Neural progenitor cell (in vitro differentiated cells): Measurements from ENCODE around the gene TSPAN11. TPM values are rescaled to one million over a fixed set of nuclear protein-coding genes. Genes with fewer than 3 reads are reported as not detected.

Experiments
- DNase-seq: peaks from one replicate; pipeline ENCODE4 v3.0.0-alpha.2; 2016; ENCODE audit warnings: low spot score
- H2AFZ ChIP-seq: fragments of 200-600 bp; sonication (generic); replicated peaks from 2 replicates; pipeline ENCODE4 v1.6.1; 2016; ENCODE audit warnings: antibody characterized with exemption
- H3F3A ChIP-seq: fragments of 200-600 bp; sonication (generic); 2 replicates; pipeline ENCODE4 v1.6.1; 2016; ENCODE audit warnings: antibody characterized with exemption, low read depth
- H3K27ac ChIP-seq: fragments of 200-600 bp; sonication (generic); 2 replicates; pipeline ENCODE4 v1.5.1; 2016; ENCODE audit warnings: mild to moderate bottlenecking
- H3K27me3 ChIP-seq: fragments of 200-600 bp; sonication (generic); 2 replicates; pipeline ENCODE4 v1.6.1; 2016; ENCODE audit warnings: mild to moderate bottlenecking, moderate library complexity
- H3K36me3 ChIP-seq: fragments of 200-600 bp; sonication (generic); 2 replicates; pipeline ENCODE4 v1.5.1; 2016
- H3K4me1 ChIP-seq: fragments of 200-600 bp; sonication (generic); 2 replicates; pipeline ENCODE4 v1.6.1; 2016; ENCODE audit warnings: mixed run types
- H3K4me2 ChIP-seq: fragments of 200-600 bp; sonication (generic); 2 replicates; pipeline ENCODE4 v1.6.1; 2016
- H3K4me3 ChIP-seq: fragments of 200-600 bp; sonication (generic); 2 replicates; pipeline ENCODE4 v1.5.1; 2016
- H3K79me2 ChIP-seq: fragments of 200-600 bp; sonication (generic); 2 replicates; pipeline ENCODE4 v1.6.1; 2016; ENCODE audit warnings: low read depth
- H3K9ac ChIP-seq: fragments of 200-600 bp; sonication (generic); 2 replicates; pipeline ENCODE4 v1.6.1; 2016
- H3K9me3 ChIP-seq: fragments of 200-600 bp; sonication (generic); 2 replicates; pipeline ENCODE4 v1.5.1; 2016; ENCODE audit warnings: low read depth
- H4K20me1 ChIP-seq: fragments of 200-600 bp; sonication (generic); 2 replicates; pipeline ENCODE4 v1.6.1; 2016; ENCODE audit warnings: low read depth
- H3K27ac Mint-ChIP-seq: 3 replicates; pipeline ENCODE4 v1.8.0; 2021; ENCODE audit warnings: mixed read lengths
- H3K27me3 Mint-ChIP-seq: 2 replicates; pipeline ENCODE4 v1.8.0; 2022; ENCODE audit warnings: low read depth, mild to moderate bottlenecking, inconsistent platforms, moderate library complexity, mixed read lengths; ENCODE audit not compliant: insufficient read depth
- H3K36me3 Mint-ChIP-seq: 3 replicates; pipeline ENCODE4 v1.8.0; 2021; ENCODE audit warnings: mixed read lengths
- H3K4me1 Mint-ChIP-seq: 3 replicates; pipeline ENCODE4 v1.8.0; 2021; ENCODE audit warnings: mixed read lengths
- H3K4me3 Mint-ChIP-seq: 3 replicates; pipeline ENCODE4 v1.8.0; 2021; ENCODE audit warnings: mild to moderate bottlenecking, moderate library complexity, mixed read lengths
- H3K9me3 Mint-ChIP-seq: 3 replicates; pipeline ENCODE4 v1.8.0; 2020; ENCODE audit warnings: mixed read lengths
- CTCF ChIP-seq: fragments of 200-600 bp; sonication (generic); IDR thresholded peaks from 2 replicates; pipeline ENCODE4 v1.5.1; 2017; ENCODE audit warnings: antibody characterized with exemption, mild to moderate bottlenecking
- EZH2 ChIP-seq: fragments of 200-600 bp; sonication (generic); IDR thresholded peaks from 2 replicates; pipeline ENCODE4 v1.6.1; 2017; ENCODE audit warnings: antibody characterized with exemption, mild to moderate bottlenecking, moderate library complexity
- EZH2phosphoT487 ChIP-seq: fragments of 200-600 bp; sonication (generic); IDR thresholded peaks from 2 replicates; pipeline ENCODE4 v1.6.1; 2017; ENCODE audit warnings: antibody characterized with exemption
- total RNA-seq: library from RNA; depleted of rRNA; stranded (reverse); fragments of >200 nt; gene quantifications from 2 replicates; pipeline ENCODE4 v1.2.3, GENCODE V29; 2015; ENCODE audit warnings: low replicate concordance

Gene TSPAN11
- total RNA-seq, 1 donor from 2014 or later: 7.4 TPM

GRCh38 chr12:30976206-30976605 lies 49.7 kb downstream of the TSPAN11 start:
- Mint-ChIP-seq H3K9me3 (no peaks in the 10 kb centered on the region), H3K27ac (no peak overlapping the region), H3K27me3 (peaks cover 3% of the 10 kb centered on the region), H3K36me3 (no peaks in the 10 kb centered on the region), H3K4me1 (peaks cover 18% of the 10 kb centered on the region), H3K4me3 (no peak overlapping the region)
- H3K36me3 ChIP-seq: no peaks in the 10 kb centered on the region
- no peaks in the 10 kb centered on the region for H3F3A ChIP-seq
- H3K4me1 ChIP-seq: peaks cover 9% of the 10 kb centered on the region
- H3K9ac ChIP-seq: no peak overlapping the region
- no peaks in the 10 kb centered on the region for H4K20me1 ChIP-seq
- no peak overlapping the region for H3K4me3 ChIP-seq
- H3K79me2 ChIP-seq: no peaks in the 10 kb centered on the region
- H3K9me3 ChIP-seq: no peaks in the 10 kb centered on the region
- H3K27ac ChIP-seq: no peak overlapping the region
- no peak overlapping the region for H3K4me2 ChIP-seq
- no peak for DNase-seq
- H2AFZ ChIP-seq: no peak overlapping the region
- H3K27me3 ChIP-seq: no peaks in the 10 kb centered on the region
- TF ChIP-seq CTCF: no peak
- TF ChIP-seq EZH2: no peak
- no peak for TF ChIP-seq EZH2phosphoT487

GRCh38 chr12:30977124-30977523 lies 50.6 kb downstream of the TSPAN11 start:
- Mint-ChIP-seq H3K27me3 (peaks cover 3% of the 10 kb centered on the region), H3K27ac (no peak overlapping the region), H3K4me1 (peaks cover 23% of the 10 kb centered on the region), H3K36me3 (no peaks in the 10 kb centered on the region), H3K4me3 (no peak overlapping the region), H3K9me3 (no peaks in the 10 kb centered on the region)
- H3K9me3 ChIP-seq: no peaks in the 10 kb centered on the region
- H4K20me1 ChIP-seq: no peaks in the 10 kb centered on the region
- H3K9ac ChIP-seq: no peak overlapping the region
- no peaks in the 10 kb centered on the region for H3K36me3 ChIP-seq
- H2AFZ ChIP-seq: no peak overlapping the region
- no peaks in the 10 kb centered on the region for H3K27me3 ChIP-seq
- no peaks in the 10 kb centered on the region for H3K79me2 ChIP-seq
- H3K4me3 ChIP-seq: no peak overlapping the region
- no peaks in the 10 kb centered on the region for H3F3A ChIP-seq
- H3K4me1 ChIP-seq: peaks cover 9% of the 10 kb centered on the region
- H3K4me2 ChIP-seq: no peak overlapping the region
- no peak for TF ChIP-seq CTCF
- no peak for TF ChIP-seq EZH2
- no peak for TF ChIP-seq EZH2phosphoT487
- no peak overlapping the region for H3K27ac ChIP-seq
- DNase-seq: no peak

- Mint-ChIP-seq H3K9me3 (no peaks in the 10 kb centered on the region), H3K27me3 (peaks cover 3% of the 10 kb centered on the region), H3K4me1 (peaks cover 23% of the 10 kb centered on the region), H3K36me3 (no peaks in the 10 kb centered on the region), H3K27ac (no peak overlapping the region), H3K4me3 (no peak overlapping the region)
- H3K27me3 ChIP-seq: no peaks in the 10 kb centered on the region
- DNase-seq: no peak
- no peaks in the 10 kb centered on the region for H4K20me1 ChIP-seq
- no peaks in the 10 kb centered on the region for H3K9me3 ChIP-seq
- H3K79me2 ChIP-seq: no peaks in the 10 kb centered on the region
- no peak overlapping the region for H3K4me2 ChIP-seq
- H3K9ac ChIP-seq: no peak overlapping the region
- TF ChIP-seq EZH2phosphoT487: no peak
- TF ChIP-seq EZH2: no peak
- no peak overlapping the region for H3K4me3 ChIP-seq
- no peak overlapping the region for H3K27ac ChIP-seq
- no peak overlapping the region for H2AFZ ChIP-seq
- no peaks in the 10 kb centered on the region for H3K36me3 ChIP-seq
- H3F3A ChIP-seq: no peaks in the 10 kb centered on the region
- peaks cover 9% of the 10 kb centered on the region for H3K4me1 ChIP-seq
These were observed 51.2 kb downstream of the TSPAN11 start for GRCh38 chr12:30977537-30978349.

GRCh38 chr12:30978639-30979038 lies 52.1 kb downstream of the TSPAN11 start:
- no peaks in the 10 kb centered on the region for H3K79me2 ChIP-seq
- TF ChIP-seq CTCF (no peak), EZH2 (no peak), EZH2phosphoT487 (no peak)
- H3K4me2 ChIP-seq: no peak overlapping the region
- H2AFZ ChIP-seq: no peak overlapping the region
- H3K4me3 ChIP-seq: no peak overlapping the region
- no peak for DNase-seq
- Mint-ChIP-seq H3K4me1 (peaks cover 23% of the 10 kb centered on the region), H3K4me3 (no peak overlapping the region), H3K27ac (no peak overlapping the region), H3K9me3 (no peaks in the 10 kb centered on the region), H3K27me3 (peaks cover 3% of the 10 kb centered on the region), H3K36me3 (peaks cover 3% of the 10 kb centered on the region)
- no peaks in the 10 kb centered on the region for H4K20me1 ChIP-seq
- H3K4me1 ChIP-seq: peaks cover 9% of the 10 kb centered on the region
- H3K27me3 ChIP-seq: no peaks in the 10 kb centered on the region
- H3F3A ChIP-seq: no peaks in the 10 kb centered on the region
- no peaks in the 10 kb centered on the region for H3K36me3 ChIP-seq
- no peaks in the 10 kb centered on the region for H3K9me3 ChIP-seq
- no peak overlapping the region for H3K9ac ChIP-seq
- H3K27ac ChIP-seq: no peak overlapping the region
